Non-pigmented ciliary epithelial cell (primary cell): Measurements from ENCODE around the gene CORO2B.
A peak's percentile ranks its signal among the peaks of the same experiment; 100 is the strongest.

ENCODE experiments used
- DNase-seq: peaks from one replicate; pipeline ENCODE4 v3.0.0-alpha.2; 2010; ENCODE audit warnings: low read depth

The CORO2B gene

GRCh38 chr15:68627995-68628394, 49.2 kb downstream of the CORO2B start:
- no peak for DNase-seq

- DNase-seq, result no peak
Measured at GRCh38 chr15:68629519-68630210, 50.9 kb downstream of the CORO2B start.

GRCh38 chr15:68630211-68630555, 51.4 kb downstream of the CORO2B start:
- no peak for DNase-seq

- DNase-seq, result no peak
Measured at GRCh38 chr15:68630836-68631235, 52.0 kb downstream of the CORO2B start.

- DNase-seq, result no peak
Measured at GRCh38 chr15:68631601-68632051, 52.8 kb downstream of the CORO2B start.

- no peak for DNase-seq
Measured at GRCh38 chr15:68632101-68632500, 53.3 kb downstream of the CORO2B start.

- DNase-seq, result no peak
Measured at GRCh38 chr15:68633231-68634121, 54.7 kb downstream of the CORO2B start.

- no peak for DNase-seq
Measured at GRCh38 chr15:68634122-68634482, 55.3 kb downstream of the CORO2B start.

- DNase-seq, result no peak
Measured at GRCh38 chr15:68634531-68634930, 55.7 kb downstream of the CORO2B start.

- no peak for DNase-seq
Measured at GRCh38 chr15:68635141-68635540, 56.3 kb downstream of the CORO2B start.

- no peak for DNase-seq
Measured at GRCh38 chr15:68636256-68636655, 57.5 kb downstream of the CORO2B start.

- no peak for DNase-seq
Measured at GRCh38 chr15:68637767-68638404, 59.1 kb downstream of the CORO2B start.

GRCh38 chr15:68638953-68639515, 60.2 kb downstream of the CORO2B start:
- DNase-seq, result peak; percentile 34

GRCh38 chr15:68639926-68640600, 61.3 kb downstream of the CORO2B start:
- DNase-seq, result no peak

- DNase-seq, result no peak
Measured at GRCh38 chr15:68640791-68641331, 62.1 kb downstream of the CORO2B start.

- no peak for DNase-seq
Measured at GRCh38 chr15:68641376-68641775, 62.6 kb downstream of the CORO2B start.

GRCh38 chr15:68642491-68642845, 63.7 kb downstream of the CORO2B start:
- no peak for DNase-seq

GRCh38 chr15:68643216-68643830, 64.5 kb downstream of the CORO2B start:
- no peak for DNase-seq

GRCh38 chr15:68644083-68644904, 65.5 kb downstream of the CORO2B start:
- peak; percentile 50 for DNase-seq

GRCh38 chr15:68644996-68645395, 66.2 kb downstream of the CORO2B start:
- no peak for DNase-seq
